ENCODE data around the gene UCMA.

GRCh38 chr10:13182424-13182823 is 51.8 kb downstream of the UCMA start:
- no peak for TF ChIP-seq POLR2AphosphoS5 (IDR thresholded peaks at IDR 0.05)
- no peak for TF ChIP-seq POLR2A (IDR thresholded peaks at IDR 0.05)
- TF ChIP-seq CTCF (IDR thresholded peaks at IDR 0.05), result no peak
- TF ChIP-seq EP300 (IDR thresholded peaks at IDR 0.05), result no peak
